HG03139 (cell line): Measurements from ENCODE around the gene LMAN2.
"Not testable (repeated sequence)": the region's sequence is repeated elsewhere in the genome, so short reads cannot be mapped to it uniquely, and the experiment has no call there.

Experiments
- ATAC-seq: cut with Tn5 transposase; IDR thresholded peaks from one replicate; pipeline ENCODE4 v1.9.1; 2021; ENCODE audit not compliant: unreplicated experiment

The LMAN2 gene

DNA sequence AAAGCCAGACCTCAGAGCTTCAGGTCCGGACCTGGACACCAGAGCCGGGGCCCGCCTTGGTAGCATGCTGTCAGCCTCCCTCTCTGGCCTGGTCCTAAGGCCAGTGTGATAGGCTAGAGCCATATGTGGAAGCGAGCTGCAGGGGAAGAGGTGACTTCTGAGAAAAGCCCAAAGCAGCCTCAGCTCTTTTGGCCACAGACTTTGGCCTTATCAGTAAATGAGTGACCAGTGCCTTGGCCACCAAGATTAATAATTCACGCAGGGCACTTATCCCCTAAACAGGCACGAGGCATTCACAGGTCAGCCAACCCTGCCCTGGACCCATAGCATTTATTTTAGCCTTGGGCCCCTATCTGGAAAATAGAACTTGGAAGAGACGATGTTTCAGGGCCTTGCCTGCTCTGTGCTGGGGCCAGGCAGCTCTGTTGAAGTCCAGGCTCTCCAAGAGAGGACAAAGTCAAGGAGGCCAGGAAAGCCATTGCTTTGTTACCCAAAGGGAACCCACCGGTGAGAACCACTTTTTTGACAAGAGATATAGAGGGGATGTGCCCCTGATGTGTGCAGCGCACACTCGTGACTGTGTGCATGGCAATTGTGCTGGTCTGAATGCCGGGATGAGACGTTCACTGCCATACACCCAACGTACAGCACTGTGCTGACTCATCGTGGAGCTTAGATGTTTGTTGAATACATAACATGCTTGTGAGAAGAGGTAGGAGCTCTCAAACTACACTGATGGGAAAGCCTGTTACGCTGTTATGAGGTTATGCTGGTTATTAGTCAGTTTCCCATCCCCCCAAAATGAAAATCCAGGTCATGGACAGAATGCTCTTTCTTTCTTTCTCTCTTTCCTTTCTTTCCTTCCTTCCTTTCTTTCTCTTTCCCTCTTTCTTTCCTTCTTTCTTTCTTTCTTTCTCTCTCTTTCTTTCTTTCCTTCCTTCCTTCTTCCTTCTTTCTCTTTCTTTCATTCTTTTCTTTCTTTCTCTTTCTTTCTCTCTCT, 27.7 kb upstream of the LMAN2 start:
- ATAC-seq, result no peak

DNA sequence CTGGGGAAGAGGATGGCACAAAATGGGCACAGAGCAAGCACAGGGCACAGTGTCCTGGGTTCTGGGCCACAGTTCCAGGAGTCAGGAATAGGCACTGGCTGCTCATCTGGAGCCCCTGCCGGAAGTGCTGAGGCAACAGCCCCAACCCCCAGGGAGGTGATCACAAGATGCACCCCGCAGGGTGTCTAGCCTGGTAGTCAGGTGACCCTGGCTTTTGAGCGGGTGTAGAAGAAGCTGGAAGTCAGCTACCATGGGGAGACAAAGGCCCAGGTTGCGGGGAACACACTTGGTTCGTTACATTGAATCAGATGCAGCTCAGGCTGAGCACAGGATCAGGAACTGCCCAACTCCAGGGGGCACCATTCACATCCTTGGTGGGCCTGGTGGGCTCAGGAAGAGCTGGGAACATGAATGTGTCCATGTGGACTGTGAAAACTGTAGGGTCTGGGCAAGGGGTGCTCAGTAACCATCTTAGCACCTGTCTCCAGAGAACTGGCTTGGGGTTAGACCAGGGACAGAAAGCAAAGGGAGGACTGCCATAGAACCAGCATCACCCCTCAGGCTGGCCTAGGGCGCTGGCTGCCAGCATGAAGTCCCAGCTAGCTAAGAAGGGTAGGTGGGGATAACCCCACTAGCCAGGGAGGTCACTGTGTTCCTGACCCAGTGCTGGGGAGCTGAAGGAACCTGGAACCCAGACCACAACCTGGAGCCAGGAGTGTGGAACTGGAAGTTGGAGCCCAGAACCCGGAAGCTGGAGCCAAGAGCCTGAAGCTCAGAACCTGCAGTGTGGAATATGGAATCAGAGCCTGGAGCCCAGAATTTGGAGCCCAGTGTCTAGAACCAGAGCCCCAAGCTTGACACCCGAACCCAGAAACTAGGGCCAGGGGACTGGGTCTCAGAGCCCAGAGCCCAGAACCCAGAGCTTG, 26.6 kb upstream of the LMAN2 start:
- ATAC-seq, result no peak

DNA sequence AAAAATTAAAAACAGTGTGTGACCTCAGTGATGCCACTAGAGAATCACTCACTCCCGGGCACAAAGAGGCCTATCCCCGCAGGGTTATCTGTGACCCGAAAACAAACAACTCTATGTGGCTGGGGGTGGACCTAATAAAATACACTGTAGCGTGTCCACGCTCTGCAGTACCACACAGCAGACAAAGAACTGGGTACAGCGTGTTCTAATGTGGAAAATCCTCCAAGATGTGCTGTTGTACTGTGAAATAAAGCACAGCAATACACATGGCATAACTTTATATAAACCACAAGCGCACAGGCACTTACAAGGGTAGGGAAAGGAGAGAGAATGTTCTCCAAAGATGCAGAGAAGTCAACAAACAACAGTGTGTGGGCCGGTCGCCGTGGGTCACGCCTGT, 24.6 kb upstream of the LMAN2 start:
- ATAC-seq, result no peak

DNA sequence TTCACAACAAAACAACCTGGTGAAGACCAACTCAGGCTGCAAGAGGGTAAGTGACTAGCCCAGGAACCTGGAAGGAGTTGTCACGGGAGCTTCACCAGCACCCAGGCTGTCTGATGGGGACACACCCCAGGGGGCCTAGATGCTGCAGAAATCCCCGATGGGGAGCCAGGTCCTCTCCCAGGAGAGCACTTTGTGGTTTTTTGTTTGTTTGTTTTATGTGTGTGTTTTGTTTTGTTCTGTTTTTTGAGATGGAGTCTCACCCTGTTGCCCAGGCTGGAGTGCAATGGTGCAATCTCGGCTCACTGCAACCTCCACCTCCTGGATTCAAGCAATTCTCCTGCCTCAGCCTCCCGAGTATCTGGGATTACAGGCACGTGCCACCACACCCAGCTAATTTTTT, 24.0 kb upstream of the LMAN2 start:
- ATAC-seq, result not testable (repeated sequence)

DNA sequence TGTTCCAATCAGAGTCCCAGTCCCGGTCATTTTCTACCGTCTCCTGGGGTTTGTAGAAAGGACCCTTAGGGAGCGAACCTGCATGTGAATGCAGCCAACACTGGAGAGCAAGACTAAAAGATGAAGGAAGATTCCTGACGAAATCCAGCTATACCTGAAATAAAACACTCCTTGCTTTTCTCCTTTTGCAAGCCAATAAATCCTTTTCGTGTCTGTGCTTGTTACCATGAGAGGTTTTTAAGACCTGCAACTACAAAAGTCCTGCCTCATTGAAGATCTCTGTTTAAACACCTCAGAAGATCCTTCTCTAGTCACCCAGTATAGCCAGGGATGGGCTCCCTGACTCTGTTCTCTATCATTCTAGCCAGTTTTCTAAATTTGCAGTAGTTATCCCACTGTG, 22.7 kb upstream of the LMAN2 start:
- no peak for ATAC-seq

DNA sequence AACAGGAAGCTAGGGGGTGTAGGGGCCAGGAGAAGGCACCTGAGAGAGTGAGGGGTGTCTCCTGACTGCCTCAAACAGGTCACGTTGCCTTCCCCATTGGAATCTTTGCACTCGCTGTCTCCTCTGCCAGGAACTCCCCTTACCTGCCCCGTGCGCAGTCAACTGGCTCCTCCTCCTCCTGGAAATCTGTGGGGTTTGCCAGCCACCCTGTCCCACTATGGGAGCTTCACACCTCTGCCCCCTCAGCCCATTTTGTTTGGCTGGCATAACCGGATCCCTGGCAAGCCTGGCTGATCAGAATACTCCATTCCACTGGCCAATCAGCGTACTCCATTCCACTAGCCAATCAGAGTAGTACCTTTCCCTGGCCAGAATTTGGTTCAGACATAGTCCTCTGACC, 22.3 kb upstream of the LMAN2 start:
- ATAC-seq, result no peak

DNA sequence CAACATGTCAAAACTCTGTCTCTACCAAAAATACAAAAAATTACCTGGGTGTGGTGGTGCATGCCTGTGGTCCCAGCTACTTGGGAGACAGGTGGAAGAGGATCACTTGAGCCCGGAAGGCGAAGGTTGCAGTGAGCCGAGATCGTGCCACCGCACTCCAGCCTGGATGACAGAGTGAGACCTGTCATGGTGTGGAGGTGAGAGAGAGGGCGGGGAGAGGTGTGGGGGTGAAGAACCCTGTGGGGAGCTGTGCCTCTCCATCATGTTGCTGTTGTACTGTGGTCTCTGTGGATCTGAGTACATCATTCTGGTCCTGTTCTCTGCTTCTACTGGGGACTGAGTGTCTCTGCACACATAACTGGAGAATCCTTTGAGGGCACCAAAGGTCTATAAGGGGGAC, 21.4 kb upstream of the LMAN2 start:
- ATAC-seq, result no peak

DNA sequence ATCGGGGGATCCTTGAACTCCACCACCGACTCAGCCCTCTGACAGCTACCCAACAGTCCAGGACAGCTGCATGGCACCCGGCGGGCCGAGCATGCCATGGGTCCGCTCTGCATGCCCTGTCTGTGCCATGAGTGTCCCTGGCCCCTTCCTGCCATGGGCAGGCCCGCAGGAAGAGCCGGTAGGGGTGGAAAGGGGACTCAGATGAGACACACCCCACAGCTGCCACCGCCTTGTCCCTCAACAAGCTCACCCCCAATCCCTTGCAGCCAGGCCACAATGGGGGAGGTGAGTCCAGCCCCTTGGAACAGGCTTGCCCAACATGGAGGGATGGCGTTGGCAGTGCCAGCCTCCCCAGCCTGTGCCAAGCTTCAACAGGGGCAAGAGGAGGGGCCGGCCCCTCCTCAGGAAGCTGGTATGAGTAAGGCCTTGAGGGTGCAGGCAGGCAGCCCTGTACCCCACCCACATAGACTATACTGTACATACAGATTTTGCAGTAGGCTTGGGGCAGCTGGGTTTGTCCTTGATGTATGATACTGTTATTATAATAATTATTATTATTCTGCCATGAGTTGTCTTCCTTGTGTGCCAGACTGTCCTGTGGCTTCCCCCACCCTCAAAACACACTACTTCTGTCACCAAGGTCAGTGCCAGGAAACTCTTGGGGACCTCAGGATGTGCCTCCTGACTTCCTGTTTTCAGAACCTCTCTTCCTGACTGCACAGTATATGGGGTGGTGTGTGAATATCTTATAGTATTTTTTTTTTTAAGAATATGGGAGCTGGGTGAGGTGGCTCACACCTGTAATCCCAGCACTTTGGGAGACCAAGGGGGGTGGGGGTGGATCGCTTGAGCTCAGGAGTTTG, 20.8 kb upstream of the LMAN2 start:
- ATAC-seq, result no peak

DNA sequence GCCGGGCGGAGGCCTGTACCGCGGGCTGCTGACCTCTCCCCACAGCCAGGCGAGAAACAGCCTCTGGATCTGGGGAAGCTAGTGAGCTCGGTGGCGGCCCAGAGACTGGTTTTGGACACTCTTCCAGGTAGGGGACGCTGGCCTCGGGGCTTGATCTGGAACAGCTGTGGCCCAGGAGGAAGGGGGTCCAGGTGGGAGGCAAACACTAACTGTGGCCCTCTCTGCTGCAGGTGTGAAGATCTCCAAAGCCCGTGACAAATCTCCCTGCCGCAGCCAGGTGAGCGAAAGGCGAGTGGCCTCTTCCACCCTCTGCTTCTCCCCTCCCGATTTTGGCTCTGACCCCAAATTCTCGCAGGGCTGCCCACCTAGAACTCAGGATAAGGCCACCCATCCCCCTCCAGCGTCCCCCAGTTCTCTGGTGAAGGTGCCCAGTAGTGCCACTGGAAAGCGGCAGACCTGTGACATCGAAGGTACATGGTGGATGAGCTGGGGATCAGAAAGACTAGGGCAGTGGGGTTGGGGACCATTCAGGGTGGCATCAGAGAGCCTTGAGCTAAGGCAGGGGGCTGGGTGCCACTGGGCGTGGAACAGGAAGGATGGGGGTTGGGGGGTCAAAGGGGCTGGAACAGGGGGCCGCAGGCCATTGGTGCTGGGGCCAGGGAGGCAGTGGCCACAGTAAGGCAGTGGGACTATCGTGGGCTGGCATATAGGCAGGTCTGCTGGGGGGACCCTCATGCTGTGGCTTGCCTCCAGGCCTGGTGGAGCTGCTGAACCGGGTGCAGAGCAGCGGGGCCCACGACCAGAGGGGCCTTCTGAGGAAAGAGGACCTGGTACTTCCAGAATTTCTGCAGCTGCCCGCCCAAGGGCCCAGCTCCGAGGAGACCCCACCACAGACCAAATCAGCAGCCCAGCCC, 19.9 kb upstream of the LMAN2 start:
- no peak for ATAC-seq

DNA sequence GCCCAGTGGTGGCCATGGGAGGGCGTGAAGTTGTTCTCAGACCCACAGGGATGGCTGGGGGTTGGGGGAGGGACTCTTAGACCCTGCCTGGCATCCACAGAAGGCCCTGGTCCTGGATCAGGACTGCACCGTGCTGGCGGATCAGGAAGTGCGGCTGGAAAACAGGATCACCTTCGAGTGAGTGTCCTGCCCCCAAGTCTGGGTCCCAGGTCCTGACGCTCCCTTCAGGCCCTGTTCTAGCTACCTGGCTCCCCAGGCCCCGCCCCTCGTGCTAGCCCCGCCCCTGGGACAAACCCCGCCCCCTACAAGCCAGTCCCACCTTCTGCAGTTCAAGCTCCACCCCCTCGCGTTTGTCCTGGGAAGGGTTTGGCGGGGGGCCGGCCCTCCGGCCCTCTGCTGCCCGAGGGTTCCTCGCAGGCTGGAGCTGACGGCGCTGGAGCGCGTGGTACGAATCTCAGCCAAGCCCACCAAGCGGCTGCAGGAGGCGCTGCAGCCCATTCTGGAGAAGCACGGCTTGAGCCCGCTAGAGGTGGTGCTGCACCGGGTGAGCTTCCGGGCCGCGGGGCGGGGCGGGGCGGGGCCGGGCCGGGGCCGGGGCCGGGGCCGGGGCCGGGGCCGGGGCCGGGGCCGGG, 19.1 kb upstream of the LMAN2 start:
- peak; percentile 70 for ATAC-seq

DNA sequence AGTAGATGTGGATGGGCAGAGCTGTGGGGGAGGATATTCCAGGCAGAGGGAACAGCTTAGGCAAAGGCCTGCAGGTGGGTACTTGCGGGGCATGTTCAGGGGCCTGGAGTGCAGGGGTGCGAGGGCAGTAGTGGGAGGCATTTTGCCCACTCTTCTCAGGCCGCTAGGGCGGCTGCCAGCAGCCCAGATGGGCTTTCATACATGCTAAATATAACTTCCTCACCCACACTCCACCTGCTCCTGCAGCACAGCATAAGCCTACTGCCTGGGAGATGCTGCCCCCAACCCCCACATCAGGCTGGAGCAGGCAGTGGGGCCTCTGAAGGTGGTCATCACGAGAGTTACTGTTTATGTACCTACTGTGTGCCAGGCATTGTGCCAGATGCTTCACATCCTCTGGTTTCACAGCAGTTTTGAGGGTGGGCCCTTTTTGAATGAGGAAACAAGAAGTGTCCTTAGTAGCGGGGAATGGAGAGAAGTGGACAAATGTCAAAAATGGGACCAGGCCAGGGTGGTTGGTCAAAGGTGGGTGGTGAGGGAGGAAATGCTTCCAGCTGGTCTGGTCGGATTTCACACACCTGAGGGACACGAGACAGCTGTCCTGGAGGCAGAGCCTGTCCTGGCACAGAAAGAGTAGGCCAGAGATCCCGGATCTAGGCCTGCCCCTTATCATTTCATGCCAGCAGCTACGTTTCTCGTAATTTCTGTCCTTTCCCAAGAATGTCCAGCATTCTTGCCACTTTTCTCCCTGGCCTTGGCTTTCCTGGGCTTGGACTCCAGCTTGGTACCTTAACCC, 18.4 kb upstream of the LMAN2 start:
- no peak for ATAC-seq

DNA sequence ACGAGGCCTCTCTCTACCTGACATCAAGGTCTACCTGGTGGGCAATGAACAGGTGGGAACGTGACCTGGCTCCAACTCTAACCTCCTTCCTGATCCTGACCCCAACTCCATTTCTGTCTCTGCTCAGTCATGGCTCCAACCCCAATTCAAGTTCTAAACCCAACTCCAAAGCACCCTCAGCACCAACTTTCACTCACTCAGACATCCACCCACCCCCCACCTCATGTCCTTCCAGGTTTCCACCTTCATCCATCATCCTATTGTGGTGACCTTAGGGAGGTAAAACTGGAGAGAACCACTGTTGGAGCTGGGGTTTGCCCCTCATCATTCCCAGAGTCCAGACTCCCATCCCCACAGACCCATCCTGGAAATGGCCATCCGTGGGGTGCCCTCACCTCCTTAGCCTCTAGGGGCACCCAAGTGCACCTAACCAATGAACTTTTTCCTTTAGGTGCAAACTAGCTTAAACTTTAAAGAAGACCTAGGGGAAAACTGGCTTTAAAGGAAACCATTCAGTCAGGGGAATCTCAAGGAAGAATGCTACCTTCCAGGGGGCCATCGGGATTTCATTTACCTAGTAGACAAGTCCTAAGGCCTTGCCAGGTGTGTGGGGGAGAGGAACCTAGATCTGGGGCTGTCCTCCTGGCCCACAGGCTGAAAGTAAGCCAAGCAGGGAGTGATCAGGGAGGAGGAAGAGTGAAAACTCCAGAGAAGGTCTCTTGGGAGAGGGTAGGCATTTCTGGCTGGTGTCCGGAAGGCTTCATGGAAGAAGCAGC, 17.6 kb upstream of the LMAN2 start:
- no peak for ATAC-seq

DNA sequence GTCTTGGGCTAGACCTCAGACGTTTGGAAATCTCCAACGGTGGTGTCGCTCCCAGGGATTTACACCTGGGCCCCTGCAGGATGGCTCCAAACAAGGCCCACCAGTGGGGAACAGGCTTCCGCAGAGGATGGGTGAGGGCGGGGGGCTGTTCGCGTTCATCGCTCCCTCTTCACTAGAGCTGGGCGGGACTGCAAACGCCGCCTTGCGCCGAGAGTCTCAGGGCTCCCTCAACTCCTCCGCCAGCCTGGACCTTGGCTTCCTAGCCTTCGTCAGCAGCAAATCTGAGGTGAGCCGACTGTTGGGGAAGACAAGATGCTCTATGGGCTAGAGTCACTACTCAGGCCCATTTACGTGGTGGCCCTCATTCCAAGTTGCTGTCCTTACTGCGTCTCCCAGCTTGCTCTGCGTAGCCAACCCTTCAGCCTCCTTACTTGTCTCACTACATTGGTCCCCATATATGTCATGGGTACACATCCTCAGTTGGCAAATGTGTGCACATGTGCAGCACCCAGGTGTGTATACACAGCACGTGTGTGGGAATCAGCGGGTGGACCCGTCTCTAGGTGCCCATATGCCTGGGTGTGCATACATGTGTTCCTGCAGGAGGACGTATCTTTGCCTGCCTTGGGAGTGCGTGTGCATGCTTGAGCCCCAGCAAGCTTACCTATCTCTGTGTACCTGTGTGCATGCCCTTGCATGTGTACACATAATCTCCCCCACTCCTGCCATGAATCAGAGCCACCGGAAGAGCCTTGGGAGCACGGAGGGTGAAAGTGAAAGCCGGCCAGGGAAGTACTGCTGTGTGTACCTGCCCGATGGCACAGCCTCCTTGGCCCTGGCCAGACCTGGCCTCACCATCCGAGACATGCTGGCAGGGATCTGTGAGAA, 16.8 kb upstream of the LMAN2 start:
- no peak for ATAC-seq

DNA sequence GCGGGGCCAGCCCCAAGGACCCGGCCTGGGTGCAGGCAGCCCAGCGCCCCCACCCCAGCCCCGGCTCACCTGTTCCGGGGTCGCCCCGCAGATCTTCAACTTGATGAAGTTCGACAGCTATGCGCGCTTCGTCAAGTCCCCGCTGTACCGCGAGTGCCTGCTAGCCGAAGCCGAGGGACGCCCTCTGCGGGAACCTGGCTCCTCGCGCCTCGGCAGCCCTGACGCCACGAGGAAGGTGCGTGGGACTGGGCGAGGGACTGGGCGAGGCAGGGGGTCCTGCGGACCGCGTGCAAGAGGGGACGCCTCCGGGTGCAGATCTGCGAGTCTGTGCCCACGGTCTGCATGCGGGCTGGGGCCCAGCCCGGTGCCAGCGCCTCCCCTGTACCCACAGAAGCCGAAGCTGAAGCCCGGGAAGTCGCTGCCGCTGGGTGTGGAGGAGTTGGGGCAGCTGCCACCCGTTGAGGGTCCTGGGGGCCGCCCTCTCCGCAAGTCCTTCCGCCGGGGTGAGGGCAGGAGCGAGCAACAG, 15.9 kb upstream of the LMAN2 start:
- ATAC-seq, result no peak

DNA sequence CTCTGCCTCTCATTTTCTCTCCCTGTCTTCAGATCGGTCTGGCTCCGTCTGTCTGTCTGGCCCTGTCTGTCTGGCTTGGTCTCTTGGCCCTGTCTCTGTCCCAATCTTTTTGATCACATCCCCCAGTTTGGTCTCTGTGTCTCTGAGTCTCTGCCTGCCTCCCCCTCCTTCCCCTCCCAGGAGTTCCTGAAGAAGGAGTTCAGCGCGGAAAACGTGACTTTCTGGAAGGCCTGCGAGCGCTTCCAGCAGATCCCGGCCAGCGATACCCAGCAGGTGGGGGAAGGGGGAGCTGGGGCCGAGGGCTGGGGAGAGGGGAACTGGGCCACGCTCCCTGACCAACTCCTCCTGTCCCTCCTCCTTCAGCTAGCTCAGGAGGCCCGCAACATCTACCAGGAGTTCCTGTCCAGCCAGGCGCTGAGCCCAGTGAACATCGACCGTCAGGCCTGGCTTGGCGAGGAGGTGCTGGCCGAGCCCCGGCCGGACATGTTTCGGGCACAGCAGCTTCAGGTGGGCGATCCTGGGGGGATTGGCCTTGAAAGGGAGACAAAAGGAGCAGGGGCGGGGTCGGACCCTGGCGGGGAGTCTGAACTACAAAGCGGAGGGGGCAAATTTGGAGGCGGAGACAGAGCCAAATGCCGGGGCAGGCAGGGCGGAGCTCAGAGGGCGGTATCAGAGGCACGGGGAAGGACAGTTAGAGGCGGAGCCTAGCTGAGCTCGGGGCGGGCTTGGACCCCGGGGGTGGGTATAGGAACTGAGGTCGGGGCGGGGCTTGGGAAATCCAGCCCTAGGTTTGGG, 15.3 kb upstream of the LMAN2 start:
- ATAC-seq, result no peak
